Activated CD4-positive, alpha-beta T cell treated with anti-CD3 and anti-CD28 coated beads, Interleukin-2, amount 50 U/mL, for 4 hours (primary cell): ENCODE data around the gene AKAP8.
A peak's percentile ranks its signal among the peaks of the same experiment; 100 is the strongest.
"Not testable (repeated sequence)": the region's sequence is repeated elsewhere in the genome, so short reads cannot be mapped to it uniquely, and the experiment has no call there.

Source experiments
- DNase-seq, 2 experiments: peaks; one replicate each; pipeline ENCODE4 v3.0.0-alpha.2; 2020

AKAP8 gene

GRCh38 chr19:15379083-15379998, at the start of gene AKAP8:
Gene AKAP8, minus strand, starts transcription at chr19:15379787. Its CDS starts 56 bp downstream, at chr19:15379731.
- peak; percentile 95 to 97 for DNase-seq

- no peak for DNase-seq
These were observed 48.4 kb upstream of the AKAP8 start for GRCh38 chr19:15427991-15428471.

DNA sequence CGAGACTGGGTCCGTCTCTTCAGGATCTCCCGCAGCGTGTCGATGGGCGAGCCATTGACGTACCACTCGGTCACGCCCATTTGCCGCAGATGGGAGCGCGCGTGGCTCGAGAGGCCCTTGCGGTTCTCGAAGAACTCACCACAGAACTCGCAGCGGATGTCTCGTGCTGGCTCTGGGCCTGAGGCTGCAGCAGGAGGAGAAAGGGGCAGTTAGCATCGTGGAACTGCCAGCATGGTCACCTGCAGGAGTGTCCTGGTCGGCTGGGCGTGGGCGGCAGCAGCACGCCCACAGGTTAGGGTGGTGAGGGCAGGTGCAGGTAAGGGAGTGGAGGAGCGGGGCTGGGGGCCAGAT, 47.7 kb upstream of the AKAP8 start:
- no peak for DNase-seq

DNA sequence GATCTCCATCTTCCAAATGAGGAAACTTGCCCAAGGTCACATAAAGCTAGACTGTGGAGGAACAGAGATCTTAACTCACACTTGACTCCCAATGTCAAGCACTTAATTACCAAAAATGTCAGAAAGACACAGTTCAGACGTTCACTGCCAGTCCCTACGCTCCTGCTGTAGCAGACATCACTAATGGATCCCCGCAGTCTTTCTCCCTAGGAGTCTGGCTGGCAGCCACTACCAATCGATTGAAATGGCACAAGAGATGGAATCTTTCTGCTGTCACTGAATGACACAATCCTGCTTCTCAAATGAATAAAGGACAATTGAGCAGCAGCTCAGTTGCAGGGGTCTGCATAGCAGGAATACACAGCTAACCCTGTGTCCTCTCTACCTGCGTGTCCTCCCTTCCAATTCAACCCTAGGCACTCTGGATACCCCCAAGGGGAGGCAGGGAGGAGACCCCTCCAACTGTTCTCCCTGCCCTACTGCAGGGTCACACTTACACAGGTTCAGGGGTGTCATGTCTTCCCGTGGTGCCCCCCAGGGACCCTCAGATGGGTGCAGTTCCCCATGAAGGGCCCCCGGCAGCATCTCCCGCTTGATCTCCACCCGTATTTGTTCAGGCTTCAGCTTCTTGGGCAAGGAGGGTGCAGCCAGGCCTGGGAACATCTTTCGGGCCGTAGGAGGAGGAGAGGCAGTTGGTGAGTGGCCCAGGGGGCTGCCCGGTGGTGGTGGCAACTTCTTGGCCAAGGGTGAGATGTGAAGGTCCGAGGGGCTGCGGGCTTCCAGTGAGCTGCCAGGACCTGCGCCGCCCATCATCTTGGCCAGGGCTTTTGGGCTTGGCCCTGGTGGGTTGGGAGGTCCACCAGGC, 47.1 kb upstream of the AKAP8 start:
- no peak for DNase-seq

- no peak for DNase-seq
These were observed 45.8 kb upstream of the AKAP8 start for GRCh38 chr19:15425321-15425950.

- no peak for DNase-seq
These were observed 45.2 kb upstream of the AKAP8 start for GRCh38 chr19:15424692-15425272.

DNA sequence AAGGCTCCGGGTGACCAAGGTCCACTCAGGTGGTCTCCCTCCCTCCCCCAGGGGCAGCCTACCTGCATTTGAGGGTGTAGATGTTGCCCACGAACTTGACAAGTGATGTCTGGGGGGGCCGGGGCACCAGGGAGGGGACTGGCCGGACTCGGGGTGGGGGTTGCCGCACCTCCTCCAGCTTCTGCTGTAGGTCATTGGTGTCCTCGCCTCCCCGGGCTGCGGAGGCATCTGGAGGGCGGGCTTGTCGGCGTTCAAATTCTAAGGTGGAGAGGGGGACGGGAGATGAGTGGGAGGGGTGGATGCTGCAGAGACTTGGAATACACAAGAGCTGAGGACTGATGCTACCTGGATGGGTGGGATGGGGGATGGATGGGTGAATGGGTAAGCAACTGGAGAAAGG, 44.5 kb upstream of the AKAP8 start:
- DNase-seq: no peak

DNA sequence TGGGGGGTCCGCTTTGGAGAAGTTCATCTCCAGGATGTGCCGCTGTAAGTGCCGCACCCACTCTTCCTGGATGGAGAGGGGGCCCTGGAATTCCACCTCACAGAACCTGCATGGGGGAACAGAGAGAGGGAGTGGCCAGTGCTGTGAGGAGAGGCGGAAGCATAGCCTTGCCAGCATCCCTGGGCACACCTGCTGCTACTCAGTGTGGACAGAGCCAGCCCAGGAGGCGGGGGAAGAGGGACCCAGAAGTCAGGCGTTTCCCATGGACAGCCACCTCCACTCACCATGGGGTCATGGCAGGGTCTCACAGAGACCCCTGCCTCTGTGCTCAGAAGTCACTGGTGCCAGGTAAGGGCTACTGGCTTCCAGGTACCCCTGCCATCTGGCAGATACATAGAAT, 43.5 kb upstream of the AKAP8 start:
- no peak for DNase-seq

GRCh38 chr19:15422296-15423075, 42.9 kb upstream of the AKAP8 start:
- no peak for DNase-seq

DNA sequence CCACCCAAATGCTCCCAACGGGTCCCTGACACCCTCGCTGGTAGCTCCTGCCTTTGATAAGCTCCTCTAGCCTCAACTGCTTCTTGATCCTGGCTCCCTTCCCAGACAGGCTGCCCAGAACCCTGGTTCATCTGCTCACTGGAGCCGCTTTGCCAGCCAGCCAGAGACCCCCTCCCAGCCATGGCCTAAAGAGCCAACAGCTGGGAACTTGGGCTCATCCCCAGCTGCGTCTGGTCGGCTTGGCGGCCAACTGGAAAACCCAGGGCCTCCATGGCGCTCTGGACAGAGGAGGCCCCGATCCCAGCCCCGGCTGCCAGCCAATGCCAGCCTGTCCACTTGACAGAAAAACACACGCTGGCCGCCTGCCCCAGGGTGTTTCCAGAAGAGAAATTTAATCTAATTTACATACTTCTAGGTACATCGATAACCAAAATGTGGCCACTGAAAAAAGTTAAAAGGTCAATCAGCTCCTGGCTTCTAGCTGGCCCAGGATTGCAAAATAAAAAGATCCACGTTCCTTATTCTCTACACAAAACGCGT, 42.2 kb upstream of the AKAP8 start:
- no peak for DNase-seq

- no peak for DNase-seq
These were observed 41.6 kb upstream of the AKAP8 start for GRCh38 chr19:15421136-15421695.

DNA sequence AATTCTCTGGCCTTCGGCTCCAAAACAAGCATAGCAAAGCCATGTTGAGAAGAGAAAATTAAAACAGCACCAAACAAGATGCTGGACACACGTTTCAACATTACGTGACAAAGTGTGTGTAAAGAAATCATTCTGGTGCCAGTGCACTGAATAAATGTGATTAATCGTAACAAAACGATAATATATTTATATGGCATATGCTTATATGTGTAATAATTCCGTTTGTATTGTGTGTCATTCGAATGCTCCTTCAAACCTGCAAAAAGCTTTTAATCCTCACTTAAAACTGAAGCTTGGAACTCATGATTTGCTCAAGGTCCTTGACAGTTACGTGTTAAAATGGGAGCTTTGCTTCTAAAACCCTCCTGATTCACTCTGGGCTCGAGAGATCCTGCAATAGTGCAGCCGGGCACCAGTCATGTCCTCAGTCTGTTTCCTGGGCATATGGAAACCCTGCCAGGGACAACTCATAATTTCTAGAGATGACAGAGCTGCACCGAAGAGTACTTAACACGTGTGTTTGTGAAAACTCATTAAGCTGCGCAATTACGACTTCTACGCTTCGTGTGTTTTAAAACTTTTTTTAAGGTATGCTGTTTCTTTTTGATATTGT, 39.9 kb upstream of the AKAP8 start:
- no peak for DNase-seq

- peak; percentile 99 for DNase-seq
These were observed 39.2 kb upstream of the AKAP8 start, which contains the start of gene AKAP8L for GRCh38 chr19:15418579-15419412. Gene AKAP8L, minus strand, starts transcription at chr19:15418988. Its CDS starts 65 bp downstream, at chr19:15418923.

- no peak for DNase-seq
These were observed 38.6 kb upstream of the AKAP8 start for GRCh38 chr19:15418231-15418578.

GRCh38 chr19:15417699-15418098, 38.1 kb upstream of the AKAP8 start:
- no peak for DNase-seq

GRCh38 chr19:15412832-15413231, 33.2 kb upstream of the AKAP8 start:
- DNase-seq: no peak

DNA sequence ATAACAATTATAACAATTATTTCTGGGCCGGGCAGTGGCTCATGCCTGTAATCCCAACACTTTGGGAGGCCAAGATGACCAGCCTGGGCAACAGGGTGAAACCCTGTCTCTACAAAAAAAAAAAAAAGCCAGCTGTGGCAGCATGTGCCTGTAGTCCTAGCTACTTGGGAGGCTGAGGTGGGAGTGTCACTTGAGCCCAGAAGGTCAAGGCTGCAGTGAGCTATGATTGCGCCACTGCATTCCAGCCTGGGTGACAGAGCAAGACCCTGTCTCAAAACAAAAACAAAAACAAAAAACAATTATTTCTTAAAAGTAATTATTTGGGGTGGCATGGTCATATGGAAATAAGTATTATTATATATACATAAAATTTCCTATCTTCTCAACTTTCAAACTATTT, 31.8 kb upstream of the AKAP8 start:
- DNase-seq: not testable (repeated sequence)

- no peak for DNase-seq
These were observed 25.2 kb upstream of the AKAP8 start for GRCh38 chr19:15404780-15405211.

DNA sequence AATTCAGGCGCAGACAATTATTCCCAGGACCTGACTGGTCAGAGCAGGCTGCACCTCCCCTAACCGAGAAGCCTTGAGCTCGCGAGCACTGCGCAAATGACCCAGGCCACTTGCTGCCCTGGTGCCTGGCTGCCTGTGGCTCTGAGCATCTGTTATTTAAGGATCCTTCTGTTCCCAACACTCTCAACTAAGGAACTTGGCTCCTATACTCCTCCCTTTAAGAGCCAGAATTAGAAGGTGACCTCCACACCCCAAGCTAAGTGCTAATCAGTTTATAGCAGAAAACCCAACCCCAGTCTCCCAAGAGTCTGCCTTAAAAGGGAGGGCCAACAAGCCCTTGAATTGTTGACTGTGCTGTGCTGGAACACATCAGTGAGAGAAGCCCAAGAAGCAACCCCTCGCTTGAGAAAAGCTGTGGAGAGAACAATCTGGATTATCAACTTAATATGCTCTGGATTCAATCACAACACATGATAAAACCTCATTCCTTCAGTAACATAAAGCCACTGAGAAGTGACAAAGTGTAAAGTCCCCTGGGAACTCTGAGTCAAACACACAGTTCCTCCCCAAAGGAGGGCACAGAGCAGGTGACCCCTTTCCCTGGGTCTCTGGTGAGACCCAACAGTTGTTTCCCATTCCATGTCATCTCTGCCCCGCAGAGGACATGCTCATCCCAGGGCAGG, 24.7 kb upstream of the AKAP8 start:
- no peak for DNase-seq
